ENCODE data around the gene LAPTM4A.

LAPTM4A gene

DNA sequence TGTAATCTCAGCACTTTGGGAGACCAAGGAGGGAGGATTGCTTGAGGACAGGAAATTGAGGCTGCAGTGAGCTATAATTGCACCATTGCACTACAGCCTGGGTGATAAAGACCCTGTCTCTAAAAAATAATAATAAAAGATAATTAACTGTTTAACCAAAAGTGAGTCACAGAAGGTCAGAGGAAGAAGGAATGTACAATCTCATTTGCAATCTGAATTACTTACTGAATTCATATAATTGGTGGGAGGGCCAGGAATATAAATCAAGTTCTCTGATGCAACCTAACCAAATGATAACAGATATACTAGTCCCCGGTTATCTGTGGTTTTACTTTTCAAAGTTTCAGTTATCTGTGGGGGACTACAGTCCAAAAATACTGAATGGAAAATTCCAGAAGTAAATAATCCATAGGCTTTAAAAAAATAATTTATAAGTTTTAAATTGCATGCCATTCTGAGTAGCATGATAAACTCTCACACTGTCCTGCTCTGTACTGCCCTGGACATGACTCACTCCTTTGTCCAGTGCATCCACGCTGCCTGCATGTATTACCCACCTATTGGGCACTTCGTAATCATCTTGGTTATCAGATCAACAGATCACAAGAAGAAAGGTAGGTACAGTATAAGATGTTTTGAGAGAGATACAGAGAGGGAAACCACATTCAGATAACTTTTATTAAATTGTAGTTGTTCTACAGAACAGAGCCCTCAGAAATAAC lies 26.2 kb downstream of the LAPTM4A start:
- in situ Hi-C loops (cut with MboI; ENCODE audit: low sequenced_read_pairs): no loop called here

DNA sequence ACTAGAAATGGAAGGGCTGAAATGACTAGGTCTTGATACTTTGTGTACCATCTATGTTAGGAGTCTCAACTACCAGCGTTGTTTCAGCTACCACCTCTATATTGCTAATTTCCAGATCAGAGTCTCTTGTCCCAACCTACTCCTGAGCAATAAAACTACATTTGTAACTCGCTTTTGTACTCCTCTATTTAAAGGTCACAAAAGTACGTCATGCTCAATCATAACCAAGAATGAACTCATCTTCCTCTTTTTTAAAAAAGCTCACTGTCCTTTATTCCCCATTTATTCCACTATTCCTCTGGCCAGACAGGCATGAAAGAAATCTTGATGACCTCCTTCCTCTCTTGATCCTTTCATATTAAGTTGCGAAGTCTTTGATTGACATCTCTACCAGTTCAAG lies 27.7 kb downstream of the LAPTM4A start:
- in situ Hi-C loops (cut with MboI; ENCODE audit: low sequenced_read_pairs): no loop called here

DNA sequence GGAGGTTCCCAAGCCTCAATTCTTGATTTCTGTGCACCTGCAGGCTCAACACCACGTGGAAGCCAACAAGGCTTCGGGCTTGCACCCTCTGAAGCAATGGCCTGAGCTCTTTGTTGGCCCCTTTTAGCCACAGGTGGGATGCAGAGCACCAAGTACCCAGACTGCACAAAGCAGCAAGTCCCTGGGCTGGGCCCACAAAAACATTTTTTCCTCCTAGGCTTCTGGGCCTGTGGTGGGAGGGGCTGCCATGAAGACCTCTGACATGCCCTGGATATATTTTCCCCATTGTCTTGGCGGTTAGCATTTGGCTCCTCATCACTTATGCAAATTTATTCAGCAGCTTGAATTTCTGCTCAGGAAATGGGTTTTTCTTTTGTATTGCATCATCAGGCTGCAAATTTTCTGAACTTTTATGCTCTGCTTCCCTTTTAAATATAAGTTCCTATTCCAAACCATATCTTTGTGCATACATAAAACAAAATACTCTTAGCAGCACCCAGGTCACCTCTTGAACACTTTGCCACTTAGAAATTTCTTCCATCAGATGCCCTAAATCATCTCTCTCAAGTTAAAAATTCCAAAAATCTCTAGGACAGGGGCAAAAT lies 29.9 kb downstream of the LAPTM4A start:
- in situ Hi-C loops (cut with MboI; ENCODE audit: low sequenced_read_pairs): no loop called here

DNA sequence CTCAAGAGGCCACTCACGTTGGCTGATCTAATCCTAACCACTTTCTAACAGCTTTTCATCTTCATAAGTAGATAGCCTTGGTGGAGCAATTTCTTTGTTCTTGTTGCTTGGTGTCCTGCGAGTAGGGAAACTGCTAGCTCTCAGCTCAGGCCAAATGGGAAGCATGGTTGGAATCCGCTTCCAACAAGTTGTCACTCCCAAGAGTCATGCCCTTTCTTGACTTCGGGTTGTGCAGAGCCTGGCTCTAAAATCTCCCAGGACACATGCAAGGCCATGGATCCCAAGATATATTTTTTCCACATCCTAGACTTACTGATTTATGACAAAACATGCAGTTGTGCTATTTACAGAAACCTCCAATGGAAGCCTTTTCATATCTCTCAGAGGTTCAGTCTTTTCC lies 31.7 kb downstream of the LAPTM4A start:
- in situ Hi-C loops (cut with MboI; ENCODE audit: low sequenced_read_pairs): no loop called here

DNA sequence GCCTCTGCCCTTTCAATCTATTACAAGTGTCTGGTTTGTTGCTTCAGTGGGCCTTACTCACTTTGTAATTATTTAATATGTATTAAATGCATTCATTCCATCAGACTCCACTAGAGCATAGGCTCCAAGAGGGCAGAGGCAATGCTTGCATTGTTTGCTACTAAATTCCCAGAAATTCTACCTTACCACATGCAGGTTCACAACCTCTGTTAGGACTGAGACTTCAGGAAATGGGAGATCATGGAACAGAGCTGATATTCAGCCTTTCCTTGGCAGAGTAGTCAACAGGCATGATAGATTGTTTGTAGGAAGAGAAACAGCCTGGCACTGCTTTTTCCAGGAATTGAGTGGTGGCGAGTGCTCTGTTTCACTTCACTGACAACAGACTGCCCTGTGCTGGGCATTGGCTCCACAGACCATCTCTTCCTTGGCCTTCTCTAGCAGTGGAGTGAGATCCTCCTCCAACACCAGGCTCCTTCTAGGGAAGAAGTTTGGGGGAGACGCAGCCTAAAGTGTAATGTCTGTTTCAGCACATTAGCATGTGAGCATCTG lies 32.8 kb downstream of the LAPTM4A start:
- in situ Hi-C loops (cut with MboI; ENCODE audit: low sequenced_read_pairs): no loop called here

DNA sequence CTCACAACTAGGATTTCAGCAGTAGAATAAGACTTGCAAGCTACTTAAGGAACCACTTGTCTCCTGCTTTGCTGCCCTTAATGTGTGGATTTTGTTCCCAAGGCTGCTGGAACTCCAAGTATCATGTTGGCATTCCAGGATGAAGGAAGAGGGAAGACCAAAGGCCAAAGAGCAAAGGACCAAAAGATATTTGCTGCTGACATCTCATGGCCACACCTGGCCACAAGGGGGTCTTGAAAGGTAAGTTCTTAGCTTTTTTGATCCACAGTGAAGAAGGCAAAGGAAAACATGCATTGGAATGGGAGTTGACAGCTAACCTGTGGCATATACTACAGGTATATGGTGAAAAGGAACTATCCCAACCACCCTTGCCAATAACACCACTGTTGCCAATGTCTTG lies 35.1 kb downstream of the LAPTM4A start:
- in situ Hi-C loops (cut with MboI; ENCODE audit: low sequenced_read_pairs): no loop called here

DNA sequence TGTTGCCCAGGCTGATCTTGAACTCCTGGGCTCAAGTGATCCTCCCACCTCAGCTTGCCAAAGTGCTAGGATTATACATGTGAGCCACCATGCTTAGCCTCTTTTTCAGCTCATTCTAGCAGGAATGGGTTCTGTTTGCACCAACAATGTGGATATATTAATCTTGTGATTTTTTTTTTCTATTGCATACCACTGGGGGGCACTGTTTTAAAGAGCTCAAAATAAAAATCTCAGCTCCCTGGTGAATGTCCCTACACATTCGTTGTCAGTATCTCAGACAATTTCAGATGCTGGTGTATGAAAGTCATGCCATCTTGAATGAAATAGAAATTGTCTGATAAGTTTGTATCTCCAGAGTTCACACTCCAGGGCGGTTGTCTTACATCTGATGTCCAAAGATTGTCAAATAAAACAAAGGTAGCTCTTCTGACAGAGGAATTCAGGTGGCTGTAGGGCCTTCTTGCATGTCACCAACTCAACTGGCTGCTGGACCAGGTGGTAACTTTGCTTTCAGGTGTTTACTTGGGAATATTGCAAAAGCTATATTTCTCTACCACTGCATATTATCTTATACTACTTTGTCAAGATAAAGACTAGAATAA lies 35.8 kb downstream of the LAPTM4A start:
- in situ Hi-C loops (cut with MboI; ENCODE audit: low sequenced_read_pairs): no loop called here

DNA sequence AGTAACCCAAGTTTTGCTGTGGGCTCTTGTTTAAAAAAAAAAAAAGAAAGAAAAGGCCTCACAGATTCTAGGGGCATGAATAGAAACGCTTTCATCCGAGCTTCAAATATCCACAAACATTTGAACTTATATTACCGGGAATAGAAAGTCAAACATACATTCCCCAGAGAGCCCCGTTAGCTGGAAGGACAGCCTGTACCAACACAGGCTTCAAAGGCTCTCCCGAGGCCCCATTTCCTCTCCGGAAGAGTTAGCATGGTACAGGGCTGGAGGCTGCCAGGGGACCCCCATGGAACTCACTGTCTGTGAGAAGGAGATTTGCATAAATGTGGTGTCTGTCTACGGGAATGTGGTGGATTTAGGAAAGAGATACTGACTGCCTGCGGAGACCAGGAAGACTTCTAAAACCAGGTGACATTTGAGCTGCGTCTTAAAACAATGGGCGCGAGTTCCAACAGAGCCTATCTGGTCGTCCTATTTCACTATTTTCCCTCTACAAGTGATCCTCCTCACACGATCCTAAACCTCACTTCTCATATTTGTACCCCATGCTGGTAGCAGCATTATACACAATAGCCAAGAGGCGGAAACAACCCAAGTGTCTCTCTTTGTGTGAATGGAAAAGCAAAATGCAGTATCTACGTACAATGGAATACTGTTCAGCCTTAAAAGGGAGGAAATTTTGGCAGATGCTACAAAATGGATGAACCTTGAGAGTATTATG lies 38.1 kb downstream of the LAPTM4A start:
- in situ Hi-C loops (cut with MboI; ENCODE audit: low sequenced_read_pairs): no loop called here

DNA sequence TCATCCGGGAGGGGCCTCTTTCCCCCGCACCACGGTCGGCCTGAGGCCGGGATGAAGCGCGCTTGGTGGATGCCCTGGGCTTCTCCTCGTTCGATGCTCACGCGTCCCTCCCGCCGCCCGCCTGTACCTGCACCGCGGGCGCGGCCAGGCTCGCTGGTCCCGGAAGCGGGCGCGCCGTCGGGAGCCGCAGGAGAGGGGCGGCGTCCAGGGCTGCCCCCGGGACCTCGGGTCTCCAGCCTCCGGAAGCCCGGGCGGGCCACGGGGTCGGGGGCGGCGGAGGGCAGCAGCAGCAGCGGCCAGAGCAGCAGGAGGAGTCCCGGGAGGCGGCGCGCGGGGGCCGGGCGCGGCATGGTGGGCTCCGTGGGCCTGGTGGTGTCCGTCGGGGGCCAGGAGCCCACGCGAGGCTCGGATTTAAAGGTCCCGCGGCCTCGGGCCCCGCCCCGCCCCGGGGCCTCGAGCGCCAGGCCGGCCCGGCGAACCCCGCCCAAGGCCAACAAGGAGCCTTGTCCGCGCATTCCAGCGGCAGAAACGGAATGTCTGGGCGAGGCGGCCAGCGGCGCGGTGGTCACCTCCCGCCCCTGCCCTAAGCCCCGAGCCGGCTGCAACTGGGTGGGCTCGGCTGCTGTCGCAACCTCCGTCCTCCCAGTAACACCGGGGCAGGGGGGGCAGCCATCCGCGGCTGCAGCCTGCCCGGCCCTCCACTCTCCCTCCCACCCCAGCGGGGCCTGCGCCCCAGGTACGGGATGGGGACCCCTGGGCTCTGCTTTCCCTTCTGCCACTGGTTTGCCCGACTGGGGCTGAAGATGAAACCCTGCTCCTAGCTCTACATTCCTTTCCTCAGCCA lies 38.9 kb downstream of the LAPTM4A start, which contains the start of gene MATN3:
TSS of gene MATN3 (minus strand) at position 387 of the 844 bp plus-strand sequence. CDS start at position 350, 37 bp downstream.
- in situ Hi-C loops (cut with MboI; ENCODE audit: low sequenced_read_pairs): no loop called here

DNA sequence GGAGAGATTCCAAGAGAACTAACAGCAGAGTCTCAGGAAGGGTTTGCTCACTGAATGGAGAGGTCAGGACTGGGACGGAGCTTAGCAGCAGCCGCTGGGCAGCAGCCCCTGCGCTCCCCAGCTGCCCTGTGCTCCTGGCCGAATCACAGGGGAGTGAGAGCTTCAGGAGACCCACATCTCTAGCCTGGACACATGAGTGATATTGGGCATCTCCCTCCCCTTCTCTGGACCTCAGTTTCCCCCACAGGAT lies 39.5 kb downstream of the LAPTM4A start:
- in situ Hi-C loops (cut with MboI; ENCODE audit: low sequenced_read_pairs): no loop called here

DNA sequence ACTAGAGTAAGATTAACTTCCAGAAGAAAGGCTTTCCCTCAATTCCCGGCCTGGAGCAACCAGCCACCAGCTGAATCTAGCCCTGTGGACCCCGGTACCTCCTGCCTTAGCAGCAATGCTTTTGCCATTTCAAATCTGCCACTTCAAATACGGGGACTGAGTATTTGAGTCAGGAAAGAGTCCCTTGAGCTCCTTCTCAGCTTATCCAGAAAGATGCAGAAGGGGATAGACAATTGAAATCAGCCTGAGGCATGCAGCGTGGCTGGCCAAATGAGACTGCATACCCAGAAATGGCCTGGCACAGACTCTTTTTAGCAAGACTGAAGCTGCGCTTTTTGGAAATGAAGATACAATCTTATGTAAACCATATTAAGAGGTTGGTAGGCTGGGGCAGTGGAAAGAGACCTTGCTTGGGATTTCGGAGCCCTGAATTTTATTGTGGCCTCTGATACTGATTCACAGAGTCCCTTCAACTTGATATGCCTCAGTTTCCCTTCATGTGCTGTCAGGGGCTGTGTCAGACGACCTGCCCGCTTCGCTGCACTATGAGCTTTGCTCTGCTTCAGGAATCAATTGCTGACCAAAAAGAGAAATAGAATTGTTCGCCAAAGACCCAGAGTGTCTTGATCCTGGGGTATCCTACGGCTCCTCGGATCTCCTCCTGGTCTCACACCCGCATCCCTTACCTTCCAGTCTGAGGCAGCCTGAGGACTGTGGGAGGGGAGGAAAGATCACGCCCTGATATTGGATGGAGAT lies 40.0 kb downstream of the LAPTM4A start:
- in situ Hi-C loops (cut with MboI; ENCODE audit: low sequenced_read_pairs): no loop called here

DNA sequence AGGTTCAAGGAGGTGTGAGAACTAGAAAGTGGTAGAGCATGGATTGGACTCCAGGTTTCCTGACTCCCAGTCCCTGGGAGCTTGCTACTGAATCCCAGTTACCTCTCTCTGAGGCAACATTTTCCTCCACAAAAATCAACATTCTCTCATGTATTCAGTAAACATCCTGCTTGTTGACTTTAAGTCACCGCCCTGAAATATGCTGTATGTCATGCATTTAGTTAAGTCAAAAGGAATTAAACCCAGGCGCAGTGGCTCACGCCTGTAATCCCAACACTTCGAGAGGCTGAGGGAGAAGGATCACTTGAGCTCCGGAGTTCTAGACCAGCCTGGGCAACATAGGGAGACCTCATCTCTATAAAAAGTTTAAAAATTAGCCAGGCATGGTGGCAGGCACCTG lies 42.7 kb downstream of the LAPTM4A start:
- in situ Hi-C loops (cut with MboI; ENCODE audit: low sequenced_read_pairs): no loop called here

DNA sequence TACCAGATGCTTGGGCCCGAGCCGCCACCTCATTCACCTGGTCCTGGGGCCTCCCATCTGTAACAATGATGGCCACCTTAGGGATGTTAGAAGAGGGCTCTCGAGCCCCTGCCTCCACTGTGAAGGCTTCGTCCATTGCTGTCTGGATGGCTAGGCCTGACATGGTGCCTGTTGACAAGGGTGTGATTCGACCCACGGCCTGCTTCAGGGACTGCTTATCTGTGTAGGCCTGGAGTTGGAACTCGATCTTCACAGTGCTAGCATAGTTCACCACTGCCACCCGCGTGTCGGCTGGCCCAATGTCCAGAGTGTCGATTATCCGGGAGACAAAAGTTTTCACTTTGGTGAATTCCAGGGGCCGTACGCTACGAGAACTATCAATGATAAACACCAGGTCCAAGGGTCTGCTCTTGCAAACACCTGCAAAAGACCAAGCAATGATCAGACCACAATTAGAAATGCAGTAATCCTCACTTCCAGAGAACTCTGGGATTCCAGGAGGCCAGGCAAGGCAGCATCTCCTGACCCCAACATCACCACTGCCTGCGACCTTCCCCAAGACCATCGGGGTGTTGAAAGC lies 45.4 kb downstream of the LAPTM4A start:
- in situ Hi-C loops (cut with MboI; ENCODE audit: low sequenced_read_pairs): no loop called here

DNA sequence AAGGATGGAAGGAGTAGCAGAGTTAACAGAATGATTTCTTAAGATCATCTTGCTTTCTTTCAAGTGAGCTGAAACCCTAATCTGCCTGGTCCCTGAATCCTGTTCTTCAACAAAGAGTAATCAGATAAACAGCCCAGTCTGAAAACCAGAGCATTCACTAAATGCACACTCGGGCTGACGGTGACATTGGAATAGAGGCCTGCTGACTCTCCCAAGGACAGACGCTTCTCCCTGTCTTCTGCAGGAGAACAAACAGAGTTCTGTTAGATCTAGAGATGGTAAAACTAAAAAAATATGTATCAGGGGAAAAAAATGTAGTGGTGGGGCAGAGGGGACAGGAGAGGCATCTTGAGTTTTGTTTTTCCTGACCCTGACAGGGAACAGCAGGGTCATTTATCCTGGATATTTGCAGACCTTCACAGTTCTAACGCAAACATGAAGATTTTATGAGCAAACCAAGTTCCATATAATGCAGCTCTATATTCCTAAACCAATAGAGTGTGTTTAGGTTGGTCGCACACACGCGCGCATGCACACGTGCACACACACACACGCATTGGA lies 46.3 kb downstream of the LAPTM4A start:
- in situ Hi-C loops (cut with MboI; ENCODE audit: low sequenced_read_pairs): no loop called here

DNA sequence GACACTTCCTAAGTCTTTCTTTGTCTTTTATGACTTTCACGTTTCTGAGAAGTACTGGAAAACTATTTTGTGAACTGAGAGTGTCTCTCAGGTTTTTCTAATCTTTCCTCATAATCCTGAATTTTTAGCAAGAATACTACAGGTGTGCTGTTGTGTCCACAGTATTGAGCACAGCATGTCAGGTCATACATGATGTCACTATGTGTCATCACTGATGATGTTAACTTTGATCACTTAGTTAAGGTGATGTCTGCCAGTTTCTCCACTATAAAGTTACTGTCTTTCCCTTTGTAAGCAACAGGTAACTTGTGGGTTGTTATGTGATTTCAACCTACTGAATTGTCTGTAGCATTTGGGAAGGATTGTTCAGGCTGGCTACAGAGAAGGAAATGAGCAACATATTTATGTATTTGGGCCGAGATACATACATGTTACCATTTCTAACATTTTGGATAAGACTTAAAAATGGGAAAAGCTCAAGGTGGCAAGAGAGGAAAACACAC lies 50.0 kb downstream of the LAPTM4A start:
- in situ Hi-C loops (cut with MboI; ENCODE audit: low sequenced_read_pairs): no loop called here

DNA sequence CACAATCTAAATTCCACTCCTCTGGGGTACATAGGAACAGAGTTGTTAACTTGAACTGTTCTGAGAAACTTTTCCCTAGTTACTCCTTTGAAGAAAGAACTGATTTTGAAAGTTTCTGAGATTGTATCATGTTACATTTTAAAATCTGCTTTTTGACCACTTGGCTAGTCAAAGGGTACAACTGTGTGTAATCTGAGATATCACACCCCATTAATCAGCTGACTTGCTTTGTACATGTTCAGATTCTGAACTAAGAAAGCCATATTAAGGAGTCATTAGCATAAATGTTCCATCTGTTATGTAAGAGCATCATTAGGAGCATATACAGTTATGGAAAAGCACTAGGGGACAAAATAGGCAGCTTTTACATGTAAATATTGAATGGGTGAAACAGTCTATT lies 57.7 kb downstream of the LAPTM4A start:
- in situ Hi-C loops (cut with MboI; ENCODE audit: low sequenced_read_pairs): no loop called here

DNA sequence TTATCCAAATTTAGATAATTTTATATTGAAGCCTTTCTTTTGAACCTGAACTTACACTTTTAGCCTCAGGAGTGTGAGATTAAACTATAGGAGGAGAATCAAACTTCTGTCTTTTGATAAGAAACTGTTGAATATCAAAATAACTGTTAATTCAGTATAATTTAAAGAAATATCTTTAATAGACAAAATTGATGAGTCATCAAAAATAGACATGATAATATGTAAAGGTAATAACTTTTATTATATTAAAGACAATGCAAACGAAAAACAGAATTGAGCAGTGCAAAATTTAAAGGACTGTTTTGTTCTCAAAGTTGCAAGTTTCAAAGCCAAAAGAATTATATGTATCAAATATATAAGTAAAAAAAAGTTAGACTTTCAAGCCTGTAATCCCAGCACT lies 59.5 kb downstream of the LAPTM4A start:
- in situ Hi-C loops (cut with MboI; ENCODE audit: low sequenced_read_pairs): no loop called here

DNA sequence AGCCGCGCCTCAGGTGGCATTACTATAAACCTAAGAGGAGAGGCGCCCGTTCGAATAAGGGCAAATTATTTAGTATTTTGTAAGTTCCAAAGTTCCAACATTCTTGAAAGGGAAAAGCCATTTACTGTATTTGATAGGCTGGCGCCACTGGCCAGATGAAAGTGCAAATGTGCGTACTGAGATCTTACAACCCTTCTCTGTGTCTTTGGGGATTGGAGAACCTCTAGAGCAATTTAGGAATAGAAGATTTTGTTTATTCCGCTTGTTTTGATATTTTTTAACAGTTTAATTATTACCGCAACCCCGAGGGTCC lies 61.1 kb downstream of the LAPTM4A start:
- in situ Hi-C loops (cut with MboI; ENCODE audit: low sequenced_read_pairs): no loop called here

DNA sequence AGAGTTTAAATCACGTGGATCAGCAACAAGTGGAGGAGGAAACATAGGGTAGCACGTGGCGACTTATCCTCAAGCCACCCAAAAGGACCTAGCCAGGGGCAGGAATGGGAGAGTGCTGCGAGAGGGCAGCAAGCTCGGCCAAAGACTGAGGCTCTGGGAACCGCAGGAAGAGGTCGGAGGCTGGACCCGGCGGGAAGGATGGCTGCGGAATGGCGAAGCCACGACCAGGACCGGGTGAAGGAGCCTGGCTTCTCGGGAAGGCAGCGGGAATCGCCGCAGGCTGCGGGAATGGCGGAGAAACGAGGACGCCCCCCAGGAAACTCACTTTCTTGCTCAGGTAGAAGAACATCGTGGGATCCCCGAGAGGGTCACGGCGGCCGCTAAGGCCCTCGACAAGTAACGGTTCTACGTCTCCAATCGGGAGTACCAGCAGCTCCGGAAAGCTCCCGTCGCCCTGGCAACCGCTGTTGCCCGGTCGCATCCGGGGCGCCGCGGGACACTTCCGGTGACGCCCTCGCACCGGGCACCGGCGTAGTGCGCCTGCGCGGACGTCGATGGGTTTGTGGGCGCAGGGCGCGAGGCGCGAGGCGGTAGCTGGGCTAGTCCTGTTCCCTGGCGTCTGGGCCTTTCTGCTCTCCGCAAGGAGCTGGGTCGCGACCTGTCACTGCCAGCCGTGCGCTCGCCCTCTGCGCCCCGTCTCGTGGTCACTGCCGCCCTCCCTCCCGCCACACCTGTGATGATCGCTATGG lies 61.6 kb downstream of the LAPTM4A start, which contains the start of gene WDR35:
TSS of gene WDR35 (minus strand) at position 439 of the 749 bp plus-strand sequence. CDS start at position 349, 90 bp downstream.
- in situ Hi-C loops (cut with MboI; ENCODE audit: low sequenced_read_pairs): no loop called here

Data from HL-60/S4 treated with retinoic acid at 250 ng/mL for 4 days and 3 days (cell line).